Kidney epithelial cell (primary cell): ENCODE measurements around the gene ZNF335. TPM values are rescaled to one million over a fixed set of nuclear protein-coding genes. Genes with fewer than 3 reads are reported as not detected.
"Not testable (repeated sequence)": the region's sequence is repeated elsewhere in the genome, so short reads cannot be mapped to it uniquely, and the experiment has no call there.

Experiments used
- DNase-seq: peaks from one replicate; pipeline ENCODE4 v3.0.0-alpha.2; 2010; ENCODE audit warnings: low read depth
- H3K27me3 ChIP-seq: 2 replicates; pipeline ENCODE4 v1.6.0; 2011; ENCODE audit warnings: low read length; ENCODE audit not compliant: control insufficient read depth, insufficient read depth
- H3K36me3 ChIP-seq: 2 replicates; pipeline ENCODE4 v1.5.1; 2011; ENCODE audit warnings: low read length; ENCODE audit not compliant: control insufficient read depth, insufficient read depth
- H3K4me3 ChIP-seq: 2 replicates; pipeline ENCODE4 v1.5.1; 2011; ENCODE audit warnings: low read depth, mild to moderate bottlenecking, control low read depth, low read length
- total RNA-seq: library from RNA; depleted of rRNA; stranded (reverse); fragments of >200 nt; gene quantifications from 2 replicates; pipeline ENCODE4 v1.2.3, GENCODE V29; 2015
- TF ChIP-seq, protein P1 (sequence below): IDR thresholded peaks from 2 replicates; pipeline ENCODE4 v1.5.1; 2011; ENCODE audit warnings: mild to moderate bottlenecking, moderate library complexity, low read length, control low read depth, inconsistent platforms; ENCODE audit not compliant: insufficient read depth, poor library complexity, severe bottlenecking

ZNF335 gene
- total RNA-seq, 1 donor from 2014 or later: 20.3 TPM

GRCh38 chr20:45959126-45959525 lies 12.9 kb downstream of the ZNF335 start:
- no peak overlapping the region for H3K4me3 ChIP-seq
- no peak for DNase-seq
- H3K27me3 ChIP-seq: no peaks in the 10 kb centered on the region
- peaks cover 4% of the 10 kb centered on the region for H3K36me3 ChIP-seq
- TF ChIP-seq, protein P1, sequence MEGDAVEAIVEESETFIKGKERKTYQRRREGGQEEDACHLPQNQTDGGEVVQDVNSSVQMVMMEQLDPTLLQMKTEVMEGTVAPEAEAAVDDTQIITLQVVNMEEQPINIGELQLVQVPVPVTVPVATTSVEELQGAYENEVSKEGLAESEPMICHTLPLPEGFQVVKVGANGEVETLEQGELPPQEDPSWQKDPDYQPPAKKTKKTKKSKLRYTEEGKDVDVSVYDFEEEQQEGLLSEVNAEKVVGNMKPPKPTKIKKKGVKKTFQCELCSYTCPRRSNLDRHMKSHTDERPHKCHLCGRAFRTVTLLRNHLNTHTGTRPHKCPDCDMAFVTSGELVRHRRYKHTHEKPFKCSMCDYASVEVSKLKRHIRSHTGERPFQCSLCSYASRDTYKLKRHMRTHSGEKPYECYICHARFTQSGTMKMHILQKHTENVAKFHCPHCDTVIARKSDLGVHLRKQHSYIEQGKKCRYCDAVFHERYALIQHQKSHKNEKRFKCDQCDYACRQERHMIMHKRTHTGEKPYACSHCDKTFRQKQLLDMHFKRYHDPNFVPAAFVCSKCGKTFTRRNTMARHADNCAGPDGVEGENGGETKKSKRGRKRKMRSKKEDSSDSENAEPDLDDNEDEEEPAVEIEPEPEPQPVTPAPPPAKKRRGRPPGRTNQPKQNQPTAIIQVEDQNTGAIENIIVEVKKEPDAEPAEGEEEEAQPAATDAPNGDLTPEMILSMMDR: no peak

DNA sequence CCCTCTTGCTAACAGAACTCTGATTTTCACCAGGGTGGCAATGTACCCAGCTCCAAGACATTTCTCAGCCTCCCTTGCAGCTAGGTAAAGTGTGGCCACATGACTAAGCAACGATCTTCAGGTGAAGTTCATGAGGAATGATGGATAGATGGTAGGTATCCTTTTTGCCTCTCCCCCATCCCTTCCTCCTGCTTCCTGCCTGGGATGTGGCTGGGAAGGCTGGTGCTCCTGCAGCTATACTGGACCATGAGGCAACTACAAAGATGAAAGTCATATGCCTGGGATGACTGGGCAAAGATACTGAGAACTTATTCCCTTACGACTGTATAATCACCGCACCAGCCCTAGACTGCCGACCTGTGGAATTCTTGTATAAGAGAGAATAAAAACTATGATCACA lies 13.4 kb downstream of the ZNF335 start:
- DNase-seq: no peak
- no peak overlapping the region for H3K4me3 ChIP-seq
- TF ChIP-seq, protein P1: no peak
- H3K27me3 ChIP-seq: no peaks in the 10 kb centered on the region
- peaks cover 4% of the 10 kb centered on the region for H3K36me3 ChIP-seq

DNA sequence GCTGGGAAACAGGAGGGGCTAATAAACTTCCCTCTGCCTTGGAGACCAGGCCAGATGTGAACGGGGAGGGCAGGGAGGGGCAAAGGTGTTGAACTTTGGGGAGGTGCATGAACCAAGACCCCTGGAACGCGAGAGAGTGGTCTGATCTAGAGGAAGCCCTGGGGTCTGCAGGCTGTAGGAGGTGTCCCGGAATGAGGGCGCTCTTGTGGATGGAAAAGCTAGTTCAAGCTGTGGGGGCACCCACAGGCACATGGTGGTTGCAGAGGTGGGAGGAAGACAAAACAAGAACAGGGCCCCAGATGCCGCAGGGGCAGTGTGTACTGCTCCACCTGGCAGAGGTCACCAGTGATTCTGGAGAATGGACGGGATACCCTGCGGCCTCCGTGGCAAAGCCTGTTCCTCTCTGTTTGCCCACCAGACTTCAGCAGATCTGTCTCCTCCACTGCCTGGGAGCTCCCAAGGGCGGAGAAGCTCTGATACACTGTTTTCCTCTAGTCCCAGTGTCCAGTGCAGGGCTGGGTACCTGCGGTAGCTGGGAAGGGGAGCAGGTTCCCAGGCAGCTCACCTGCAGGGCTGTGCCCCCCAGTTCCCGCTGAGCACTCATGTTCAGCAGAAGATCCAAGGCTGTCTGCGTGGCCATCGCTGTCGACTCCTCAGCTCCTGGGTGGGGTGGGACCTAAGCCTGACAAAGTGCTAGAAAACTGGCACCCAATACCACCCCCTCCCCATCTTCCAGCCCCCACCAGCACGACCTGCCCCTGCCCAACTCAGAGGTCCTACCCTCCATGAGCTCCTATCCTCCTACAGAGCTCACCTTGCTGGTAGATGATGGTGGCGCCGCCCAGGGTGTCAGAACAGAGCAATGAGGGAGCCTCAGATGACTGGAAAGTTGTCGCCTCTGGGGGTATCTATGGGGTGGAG lies 14.7 kb downstream of the ZNF335 start:
- Histone ChIP-seq H3K27me3 (no peaks in the 10 kb centered on the region), H3K36me3 (peaks cover 2% of the 10 kb centered on the region), H3K4me3 (no peak overlapping the region)
- TF ChIP-seq, protein P1: no peak
- DNase-seq: no peak

DNA sequence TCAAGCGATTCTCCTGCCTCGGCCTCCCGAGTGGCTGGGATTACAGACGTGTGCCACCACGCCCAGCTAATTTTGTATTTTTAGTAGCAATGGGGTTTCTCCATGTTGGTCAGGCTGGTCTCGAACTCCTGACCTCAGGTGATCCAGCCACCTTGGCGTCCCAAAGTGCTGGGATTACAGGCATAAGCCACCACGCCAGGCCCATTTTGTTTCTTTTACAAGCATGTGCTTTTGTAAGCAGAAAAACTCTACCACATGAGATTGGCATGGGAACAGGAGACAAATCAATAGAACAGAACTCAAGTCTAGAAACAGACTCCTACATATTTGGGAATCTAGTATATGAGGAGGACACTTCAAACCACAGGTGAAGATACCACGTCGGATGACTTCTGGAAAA lies 15.7 kb downstream of the ZNF335 start:
- not testable (repeated sequence) for H3K36me3 ChIP-seq, DNase-seq, H3K4me3 ChIP-seq, H3K27me3 ChIP-seq

- H3K36me3 ChIP-seq: peaks cover 3% of the 10 kb centered on the region
- no peaks in the 10 kb centered on the region for H3K27me3 ChIP-seq
- TF ChIP-seq, protein P1: no peak
- no peak overlapping the region for H3K4me3 ChIP-seq
- DNase-seq: no peak
These were observed 18.3 kb downstream of the ZNF335 start for GRCh38 chr20:45953672-45954071.

- TF ChIP-seq, protein P1: no peak
- Histone ChIP-seq H3K27me3 (no peaks in the 10 kb centered on the region), H3K4me3 (no peak overlapping the region), H3K36me3 (peaks cover 1% of the 10 kb centered on the region)
- DNase-seq: no peak
These were observed 19.1 kb downstream of the ZNF335 start for GRCh38 chr20:45952861-45953260.
